ENCODE measurements around the gene UBR2. TPM values are rescaled to one million over a fixed set of nuclear protein-coding genes. Genes with fewer than 3 reads are reported as not detected.
"Not testable (repeated sequence)": the region's sequence is repeated elsewhere in the genome, so short reads cannot be mapped to it uniquely, and the experiment has no call there.

The UBR2 gene
- total RNA-seq, 1 donor from 2014 or later = 39.6 TPM

- no peak for DNase-seq
- TF ChIP-seq CTCF (IDR thresholded peaks at IDR 0.05) = no peak
- Histone ChIP-seq H3K4me3 (peak overlapping the region; percentile 80), H3K27me3 (ENCODE audit: low read depth) (no peaks in the 10 kb centered on the region), H3K4me1 (peaks cover 50% of the 10 kb centered on the region), H3K9me3 (no peaks in the 10 kb centered on the region), H3K36me3 (no peaks in the 10 kb centered on the region), H3K27ac (peak overlapping the region; percentile 96)
- intact Hi-C loops (cut with DNase I) = no loop called here
- ATAC-seq = no peak
These were observed 2.2 kb downstream of the UBR2 start for GRCh38 chr6:42565823-42566613.

- ATAC-seq = no peak
- H3K4me3 ChIP-seq = peak overlapping the region; percentile 80
- no peaks in the 10 kb centered on the region for H3K36me3 ChIP-seq
- intact Hi-C loops (cut with DNase I) = no loop called here
- peak overlapping the region; percentile 96 for H3K27ac ChIP-seq
- H3K9me3 ChIP-seq = no peaks in the 10 kb centered on the region
- no peak for DNase-seq
- no peak for TF ChIP-seq CTCF (IDR thresholded peaks at IDR 0.05)
- H3K4me1 ChIP-seq = peaks cover 50% of the 10 kb centered on the region
- no peaks in the 10 kb centered on the region for H3K27me3 ChIP-seq (ENCODE audit: low read depth)
These were observed 2.9 kb downstream of the UBR2 start for GRCh38 chr6:42566614-42567208.

DNA sequence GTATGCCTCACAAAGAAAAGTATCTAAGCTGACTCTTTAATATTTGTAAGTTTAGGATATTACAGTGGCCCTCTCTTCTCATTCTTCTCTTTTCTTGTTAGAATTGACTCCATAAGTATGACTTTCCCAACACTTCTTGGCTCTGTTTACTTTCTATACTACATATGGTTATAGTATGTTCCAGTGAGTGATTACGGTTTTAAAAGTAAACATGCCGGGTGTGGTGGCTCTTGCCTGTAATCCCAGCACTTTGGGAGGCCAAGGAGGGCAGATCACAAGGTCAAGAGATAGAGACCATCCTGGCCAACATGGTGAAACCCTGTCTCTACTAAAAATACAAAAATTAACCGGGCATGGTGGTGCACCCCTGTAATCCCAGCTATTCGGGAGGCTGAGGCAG is 3.4 kb downstream of the UBR2 start:
- intact Hi-C loops (cut with DNase I); H3K27ac ChIP-seq; H3K4me3 ChIP-seq; H3K36me3 ChIP-seq; DNase-seq; H3K9me3 ChIP-seq; H3K27me3 ChIP-seq (ENCODE audit: low read depth); ATAC-seq: not testable (repeated sequence)
- H3K4me1 ChIP-seq = peaks cover 50% of the 10 kb centered on the region

DNA sequence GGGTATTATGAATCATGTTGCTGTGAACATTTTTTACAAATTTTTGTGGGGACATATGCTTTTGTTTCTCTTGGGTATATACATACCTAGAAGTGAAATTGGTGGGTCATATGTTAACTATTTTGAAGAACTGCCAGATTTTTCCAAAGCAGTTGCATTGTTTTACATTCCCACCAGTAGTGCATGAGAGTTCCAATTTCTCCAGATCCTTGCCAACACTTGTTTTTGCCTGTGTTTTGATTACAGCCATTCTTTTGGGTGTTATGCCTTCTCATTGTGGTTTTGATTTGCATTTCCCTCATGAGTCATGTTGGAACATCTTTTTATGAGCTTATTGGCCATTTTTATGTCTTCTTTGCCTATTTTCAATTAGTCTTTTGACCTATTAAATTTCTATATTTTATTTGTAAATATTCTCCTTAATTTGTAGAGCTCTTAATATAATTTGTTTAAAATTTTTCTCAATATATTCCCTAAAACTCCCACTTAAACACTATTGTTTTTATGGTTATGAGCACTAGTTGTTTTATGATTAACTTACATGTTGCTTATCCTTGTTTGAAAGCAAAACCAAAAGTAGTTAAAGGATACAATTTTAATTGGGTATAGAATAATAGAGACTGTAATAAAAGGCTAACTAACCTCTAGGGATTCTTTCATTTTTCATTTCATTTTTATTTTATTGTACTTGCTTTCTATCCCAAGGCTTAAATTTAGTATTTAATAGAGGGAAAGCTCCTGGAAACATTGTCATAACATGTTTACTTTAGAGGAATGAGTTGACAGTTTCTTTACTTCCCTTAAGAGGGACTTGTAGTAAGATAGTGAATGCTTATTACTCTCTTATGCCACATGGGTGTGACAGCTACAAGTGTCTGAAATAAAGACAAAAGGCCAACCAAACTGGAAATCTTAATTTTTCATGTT is 5.5 kb downstream of the UBR2 start:
- intact Hi-C loops (cut with DNase I) = no loop called here
- H3K4me1 ChIP-seq = peaks cover 59% of the 10 kb centered on the region
- no peaks in the 10 kb centered on the region for H3K9me3 ChIP-seq
- TF ChIP-seq CTCF (IDR thresholded peaks at IDR 0.05) = no peak
- no peaks in the 10 kb centered on the region for H3K27me3 ChIP-seq (ENCODE audit: low read depth)
- no peak overlapping the region for H3K4me3 ChIP-seq
- DNase-seq (no peak), ATAC-seq (no peak)
- H3K36me3 ChIP-seq = peaks cover 4% of the 10 kb centered on the region
- H3K27ac ChIP-seq = peak overlapping the region; percentile 37

DNA sequence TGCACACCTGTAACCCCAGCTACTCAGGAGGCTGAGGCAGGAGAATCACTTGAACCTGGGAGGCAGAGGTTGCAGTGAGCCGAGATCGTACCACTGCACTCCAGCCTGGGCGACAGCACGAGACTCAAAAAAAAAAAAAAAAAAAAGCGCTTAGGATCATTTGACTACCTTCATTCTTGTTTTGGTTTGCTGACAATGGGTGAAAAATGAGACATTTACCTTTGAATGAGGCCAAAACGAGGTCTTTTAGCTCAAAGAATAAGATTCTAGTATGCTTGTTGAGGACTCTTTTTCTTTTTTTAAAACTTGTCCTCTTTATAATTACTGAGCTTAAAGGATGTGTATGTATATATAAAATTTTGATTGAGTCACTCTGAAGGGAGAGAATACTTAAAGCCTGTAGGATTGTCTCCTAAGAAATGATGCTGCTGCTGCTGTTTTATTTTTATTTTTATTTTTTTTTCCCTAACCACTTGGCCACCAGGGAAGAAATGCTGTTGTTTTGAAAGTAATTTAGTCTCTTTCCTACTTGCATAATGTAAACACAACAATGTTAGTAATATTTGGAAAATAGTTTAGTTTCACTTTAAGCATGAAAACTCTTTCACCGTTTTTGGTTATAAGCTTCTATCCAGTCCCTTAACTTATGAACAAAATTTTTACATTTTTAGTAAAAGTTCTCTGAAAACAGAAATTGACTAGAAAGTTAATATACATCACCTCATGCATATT is 7.9 kb downstream of the UBR2 start:
- no peak for ATAC-seq
- no peaks in the 10 kb centered on the region for H3K27me3 ChIP-seq (ENCODE audit: low read depth)
- TF ChIP-seq CTCF (IDR thresholded peaks at IDR 0.05) = no peak
- peaks cover 49% of the 10 kb centered on the region for H3K4me1 ChIP-seq
- intact Hi-C loops (cut with DNase I) = no loop called here
- no peaks in the 10 kb centered on the region for H3K9me3 ChIP-seq
- H3K27ac ChIP-seq = no peak overlapping the region
- H3K36me3 ChIP-seq = peaks cover 28% of the 10 kb centered on the region
- no peak for DNase-seq
- H3K4me3 ChIP-seq = no peak overlapping the region
